ENCODE data around the gene PAK2. TPM values are rescaled to one million over a fixed set of nuclear protein-coding genes. Genes with fewer than 3 reads are reported as not detected.

PAK2 gene
- total RNA-seq, 1 donor from 2014 or later: 41.3 TPM

GRCh38 chr3:196772897-196773296, 33.2 kb downstream of the PAK2 start:
- H3K4me1 ChIP-seq: peaks cover 40% of the 10 kb centered on the region
- H3K9me3 ChIP-seq: no peaks in the 10 kb centered on the region
- TF ChIP-seq CTCF (IDR thresholded peaks at IDR 0.05): no peak
- TF ChIP-seq POLR2AphosphoS5 (IDR thresholded peaks at IDR 0.05; ENCODE audit: insufficient read depth in 1 of 2, low read depth in 1 of 2): no peak
- no peak for TF ChIP-seq POLR2A (IDR thresholded peaks at IDR 0.05)
- H3K27me3 ChIP-seq: no peaks in the 10 kb centered on the region
- H3K4me3 ChIP-seq: no peak overlapping the region
- H3K27ac ChIP-seq: no peak overlapping the region
- no peaks in the 10 kb centered on the region for H3K36me3 ChIP-seq
- intact Hi-C loops (cut with DNase I): no loop called here
- DNase-seq (ENCODE audit: extremely low spot score in 2 of 2): no peak

DNA sequence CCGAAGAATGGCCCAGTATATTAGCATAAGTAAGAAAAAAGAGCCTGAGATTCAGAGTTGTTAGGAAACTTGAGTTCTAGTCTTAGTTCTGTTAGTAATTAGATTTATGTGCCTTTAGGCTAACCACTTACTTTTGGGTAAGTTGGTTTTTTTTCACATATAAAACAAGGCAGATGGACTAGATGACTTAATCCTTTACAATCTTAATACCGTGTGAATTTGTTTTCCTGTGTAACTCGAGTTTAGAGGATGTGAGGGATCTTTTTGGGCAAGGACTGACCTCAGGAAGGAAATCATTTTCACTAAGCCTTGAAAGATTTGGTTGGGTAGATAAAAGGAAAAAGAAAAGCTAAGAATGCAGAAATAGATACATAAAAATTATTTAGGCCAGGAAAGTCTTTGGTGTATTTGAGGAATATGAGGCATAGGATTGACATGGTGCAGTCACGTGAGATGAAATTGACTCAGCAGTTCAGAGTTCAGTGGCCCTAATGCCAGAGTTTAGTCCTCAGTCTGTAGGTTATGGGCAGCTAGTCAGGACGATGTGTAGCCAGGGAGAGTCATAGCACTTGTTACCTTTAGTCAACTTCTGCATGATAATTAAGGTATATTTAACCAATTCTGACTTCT, 34.6 kb downstream of the PAK2 start:
- Histone ChIP-seq H3K9me3 (no peaks in the 10 kb centered on the region), H3K36me3 (no peaks in the 10 kb centered on the region), H3K4me1 (peaks cover 50% of the 10 kb centered on the region), H3K4me3 (no peak overlapping the region), H3K27me3 (no peaks in the 10 kb centered on the region), H3K27ac (no peak overlapping the region)
- DNase-seq (ENCODE audit: extremely low spot score in 2 of 2): no peak
- TF ChIP-seq POLR2A (IDR thresholded peaks at IDR 0.05) (no peak), CTCF (IDR thresholded peaks at IDR 0.05) (no peak), POLR2AphosphoS5 (IDR thresholded peaks at IDR 0.05; ENCODE audit: insufficient read depth in 1 of 2, low read depth in 1 of 2) (no peak)
- intact Hi-C loops (cut with DNase I): no loop called here

- no peak for TF ChIP-seq POLR2A (IDR thresholded peaks at IDR 0.05)
- no peak for TF ChIP-seq CTCF (IDR thresholded peaks at IDR 0.05)
- TF ChIP-seq POLR2AphosphoS5 (IDR thresholded peaks at IDR 0.05; ENCODE audit: insufficient read depth in 1 of 2, low read depth in 1 of 2): no peak
- H3K27ac ChIP-seq: no peak overlapping the region
- no peak for DNase-seq (ENCODE audit: extremely low spot score in 2 of 2)
- intact Hi-C loops (cut with DNase I): no loop called here
- H3K9me3 ChIP-seq: no peaks in the 10 kb centered on the region
- H3K36me3 ChIP-seq: no peaks in the 10 kb centered on the region
- no peak overlapping the region for H3K4me3 ChIP-seq
- H3K4me1 ChIP-seq: peaks cover 56% of the 10 kb centered on the region
- H3K27me3 ChIP-seq: no peaks in the 10 kb centered on the region
These were observed 35.3 kb downstream of the PAK2 start for GRCh38 chr3:196774848-196775422.

GRCh38 chr3:196775938-196776337, 36.3 kb downstream of the PAK2 start:
- TF ChIP-seq POLR2A (IDR thresholded peaks at IDR 0.05) (no peak), POLR2AphosphoS5 (IDR thresholded peaks at IDR 0.05; ENCODE audit: insufficient read depth in 1 of 2, low read depth in 1 of 2) (no peak), CTCF (IDR thresholded peaks at IDR 0.05) (no peak)
- no peaks in the 10 kb centered on the region for H3K9me3 ChIP-seq
- DNase-seq (ENCODE audit: extremely low spot score in 2 of 2): no peak
- H3K27me3 ChIP-seq: no peaks in the 10 kb centered on the region
- intact Hi-C loops (cut with DNase I): no loop called here
- H3K4me1 ChIP-seq: peaks cover 56% of the 10 kb centered on the region
- peaks cover 0 to 5% of the 10 kb centered on the region in 2 donors for H3K36me3 ChIP-seq
- H3K27ac ChIP-seq: no peak overlapping the region
- H3K4me3 ChIP-seq: no peak overlapping the region

DNA sequence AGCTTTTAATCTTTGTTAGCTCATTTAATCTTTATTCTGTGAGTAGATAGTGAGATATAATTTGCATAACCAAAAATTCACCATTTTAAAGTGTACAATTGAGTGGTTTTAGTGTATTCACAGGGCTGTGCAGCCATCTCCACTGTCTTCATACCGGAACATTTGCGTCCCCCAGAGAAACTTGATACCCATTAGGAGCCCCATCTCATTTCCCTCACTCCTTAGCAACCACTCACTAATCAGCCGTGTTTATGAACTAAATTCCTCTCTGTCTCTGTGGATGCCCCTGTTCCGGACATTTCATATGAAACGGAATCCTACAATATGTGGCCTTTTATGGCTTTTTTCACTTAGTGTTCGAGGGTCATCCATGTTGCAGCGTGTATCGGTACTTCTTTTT, 38.2 kb downstream of the PAK2 start:
- DNase-seq (ENCODE audit: extremely low spot score in 2 of 2): no peak
- H3K27ac ChIP-seq: no peak overlapping the region
- TF ChIP-seq CTCF (IDR thresholded peaks at IDR 0.05): no peak
- TF ChIP-seq POLR2AphosphoS5 (IDR thresholded peaks at IDR 0.05; ENCODE audit: insufficient read depth in 1 of 2, low read depth in 1 of 2): no peak
- no peak for TF ChIP-seq POLR2A (IDR thresholded peaks at IDR 0.05)
- no peaks in the 10 kb centered on the region for H3K9me3 ChIP-seq
- no peaks in the 10 kb centered on the region for H3K27me3 ChIP-seq
- peaks cover 0 to 5% of the 10 kb centered on the region in 2 donors for H3K36me3 ChIP-seq
- intact Hi-C loops (cut with DNase I): no loop called here
- peaks cover 46% of the 10 kb centered on the region for H3K4me1 ChIP-seq
- no peak overlapping the region for H3K4me3 ChIP-seq

All from vagina (tissue), 2 donors.